ENCODE measurements around the gene PHF21A. TPM values are rescaled to one million over a fixed set of nuclear protein-coding genes. Genes with fewer than 3 reads are reported as not detected.

The PHF21A gene
- total and polyA plus RNA-seq, 2 of the 13 experiments (the other 11 are each of a cell fraction or from before 2014, with no cell fraction given): 4.1 to 34.6 TPM

GRCh38 chr11:46036009-46036408 is 85.2 kb downstream of the PHF21A start:
- FAIRE-seq: no peak
- no peak for ATAC-seq
- in situ Hi-C loops (cut with HindIII; ENCODE audit: extremely low pct_ligation_motif_present, low pct_unique_long_range_greater_than_20kb): no loop called here
- intact Hi-C loops (cut with micrococcal nuclease; ENCODE audit: unreplicated experiment): no loop called here
- no peaks in the 10 kb centered on the region; a peak in 1 of 5 replicates for H3K36me3 ChIP-seq (replicated peaks in 1 of 2; ENCODE audit: control insufficient read depth in 1 of 2, insufficient read depth in 2 of 2, low read length in 2 of 2)
- no peaks in the 10 kb centered on the region for H3K4me1 ChIP-seq (ENCODE audit: insufficient read depth, low read length)
- H3K9ac ChIP-seq (ENCODE audit: insufficient read depth, low read depth, low read length): no peak overlapping the region
- H2AFZ ChIP-seq (ENCODE audit: low read length): no peak overlapping the region
- no peaks in the 10 kb centered on the region for H3K9me3 ChIP-seq (ENCODE audit: low read length)
- POLR2A ChIA-PET: no interaction called here
- no peaks in the 10 kb centered on the region for H3K79me2 ChIP-seq (ENCODE audit: insufficient read depth, low read length)
- 94% methylated on average over 2 of the region's 2 CpGs for WGBS (ENCODE audit: low lambda C conversion rate)
- no TSS peak for BruUV-seq (replicated peaks)
- H3K4me2 ChIP-seq (ENCODE audit: low read depth, low read length): no peak overlapping the region
- H4K20me1 ChIP-seq (ENCODE audit: insufficient read depth, low read length): no peaks in the 10 kb centered on the region
- TF ChIP-seq ZNF546 (CRISPR knock-in tag; conservative IDR thresholded peaks at IDR 0.05) (no peak), ZNF329 (CRISPR knock-in tag; IDR thresholded peaks at IDR 0.05; ENCODE audit: low read depth) (no peak)
- H3K4me3 ChIP-seq (replicated peaks in 1 of 3; ENCODE audit: insufficient read depth in 1 of 3, low read depth in 2 of 3, low read length in 3 of 3): no peak overlapping the region
- no peak for DNase-seq (ENCODE audit: low spot score)
- no peaks in the 10 kb centered on the region; a peak in 1 of 5 replicates for H3K27me3 ChIP-seq (ENCODE audit: control insufficient read depth in 1 of 2, insufficient read depth in 2 of 2, low read length in 2 of 2)
- CTCF ChIA-PET (ENCODE audit: low intra/inter-chr PET ratio, low total read pairs): no interaction called here
- no peak overlapping the region for H3K27ac ChIP-seq (ENCODE audit: extremely low read length, insufficient read depth, low read length)

- Histone ChIP-seq H3K36me3 (replicated peaks in 1 of 2; ENCODE audit: control insufficient read depth in 1 of 2, insufficient read depth in 2 of 2, low read length in 2 of 2) (no peaks in the 10 kb centered on the region; a peak in 1 of 5 replicates), H3K4me3 (replicated peaks in 1 of 3; ENCODE audit: insufficient read depth in 1 of 3, low read depth in 2 of 3, low read length in 3 of 3) (no peak overlapping the region), H3K79me2 (ENCODE audit: insufficient read depth, low read length) (no peaks in the 10 kb centered on the region), H3K4me1 (ENCODE audit: insufficient read depth, low read length) (no peaks in the 10 kb centered on the region), H3K27me3 (ENCODE audit: control insufficient read depth in 1 of 2, insufficient read depth in 2 of 2, low read length in 2 of 2) (no peaks in the 10 kb centered on the region; a peak in 1 of 5 replicates), H3K9me3 (ENCODE audit: low read length) (no peaks in the 10 kb centered on the region), H3K4me2 (ENCODE audit: low read depth, low read length) (no peak overlapping the region), H4K20me1 (ENCODE audit: insufficient read depth, low read length) (no peaks in the 10 kb centered on the region), H2AFZ (ENCODE audit: low read length) (no peak overlapping the region), H3K27ac (ENCODE audit: extremely low read length, insufficient read depth, low read length) (no peak overlapping the region), H3K9ac (ENCODE audit: insufficient read depth, low read depth, low read length) (no peak overlapping the region)
- DNase-seq (ENCODE audit: low spot score): no peak
- CTCF ChIA-PET (ENCODE audit: low intra/inter-chr PET ratio, low total read pairs): no interaction called here
- ATAC-seq: no peak
- POLR2A ChIA-PET: no interaction called here
- in situ Hi-C loops (cut with HindIII; ENCODE audit: extremely low pct_ligation_motif_present, low pct_unique_long_range_greater_than_20kb): no loop called here
- no TSS peak for BruUV-seq (replicated peaks)
- no peak for FAIRE-seq
- intact Hi-C loops (cut with micrococcal nuclease; ENCODE audit: unreplicated experiment): no loop called here
- no peak for TF ChIP-seq HNF4G (IDR thresholded peaks at IDR 0.05; ENCODE audit: borderline replicate concordance, low read depth, low read length)
- no peak for TF ChIP-seq HNF4G (CRISPR knock-in tag; IDR thresholded peaks at IDR 0.05; ENCODE audit: borderline replicate concordance, low read depth)
- TF ChIP-seq CREBL2 (CRISPR knock-in tag; IDR thresholded peaks at IDR 0.05; ENCODE audit: borderline replicate concordance): no peak
- TF ChIP-seq MED1 (CRISPR knock-in tag; IDR thresholded peaks at IDR 0.05): no peak
- no peak for TF ChIP-seq REPIN1 (CRISPR knock-in tag; IDR thresholded peaks at IDR 0.05; ENCODE audit: borderline replicate concordance, low read depth)
- TF ChIP-seq PAX8 (CRISPR knock-in tag; IDR thresholded peaks at IDR 0.05; ENCODE audit: borderline replicate concordance): no peak
- TF ChIP-seq TERF1 (CRISPR knock-in tag; IDR thresholded peaks at IDR 0.05): no peak
- TF ChIP-seq ZFP36 (IDR thresholded peaks at IDR 0.05; ENCODE audit: borderline replicate concordance, low read depth, low read length, partially characterized antibody): no peak
- no peak for TF ChIP-seq TOE1 (CRISPR knock-in tag; IDR thresholded peaks at IDR 0.05)
- TF ChIP-seq MAX (IDR thresholded peaks at IDR 0.05): no peak
- TF ChIP-seq ZNF784 (CRISPR knock-in tag; IDR thresholded peaks at IDR 0.05; ENCODE audit: borderline replicate concordance): no peak
- no peak for TF ChIP-seq ATM (IDR thresholded peaks at IDR 0.05; ENCODE audit: borderline replicate concordance)
- no peak for TF ChIP-seq TCF7 (IDR thresholded peaks at IDR 0.05; ENCODE audit: low read depth)
- TF ChIP-seq ISL2 (CRISPR knock-in tag; IDR thresholded peaks at IDR 0.05): no peak
- no peak for TF ChIP-seq ZNF550 (CRISPR knock-in tag; IDR thresholded peaks at IDR 0.05; ENCODE audit: borderline replicate concordance)
- no peak for TF ChIP-seq SOX6 (IDR thresholded peaks at IDR 0.05)
- no peak for TF ChIP-seq SOX6 (CRISPR knock-in tag; IDR thresholded peaks at IDR 0.05)
- TF ChIP-seq BHLHE40 (IDR thresholded peaks at IDR 0.05; ENCODE audit: low read length): no peak
These were observed 87.2 kb downstream of the PHF21A start for GRCh38 chr11:46034041-46034440.
